NCI-H1105 (cell line): ENCODE data around the gene SV2B.
"Not testable (repeated sequence)": the region's sequence is repeated elsewhere in the genome, so short reads cannot be mapped to it uniquely, and the experiment has no call there.

ENCODE experiments used
- DNase-seq: peaks from one replicate; lab custom pipeline; 2025; lab: John Stamatoyannopoulos, UW

The SV2B gene, protein sequence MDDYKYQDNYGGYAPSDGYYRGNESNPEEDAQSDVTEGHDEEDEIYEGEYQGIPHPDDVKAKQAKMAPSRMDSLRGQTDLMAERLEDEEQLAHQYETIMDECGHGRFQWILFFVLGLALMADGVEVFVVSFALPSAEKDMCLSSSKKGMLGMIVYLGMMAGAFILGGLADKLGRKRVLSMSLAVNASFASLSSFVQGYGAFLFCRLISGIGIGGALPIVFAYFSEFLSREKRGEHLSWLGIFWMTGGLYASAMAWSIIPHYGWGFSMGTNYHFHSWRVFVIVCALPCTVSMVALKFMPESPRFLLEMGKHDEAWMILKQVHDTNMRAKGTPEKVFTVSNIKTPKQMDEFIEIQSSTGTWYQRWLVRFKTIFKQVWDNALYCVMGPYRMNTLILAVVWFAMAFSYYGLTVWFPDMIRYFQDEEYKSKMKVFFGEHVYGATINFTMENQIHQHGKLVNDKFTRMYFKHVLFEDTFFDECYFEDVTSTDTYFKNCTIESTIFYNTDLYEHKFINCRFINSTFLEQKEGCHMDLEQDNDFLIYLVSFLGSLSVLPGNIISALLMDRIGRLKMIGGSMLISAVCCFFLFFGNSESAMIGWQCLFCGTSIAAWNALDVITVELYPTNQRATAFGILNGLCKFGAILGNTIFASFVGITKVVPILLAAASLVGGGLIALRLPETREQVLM

DNA sequence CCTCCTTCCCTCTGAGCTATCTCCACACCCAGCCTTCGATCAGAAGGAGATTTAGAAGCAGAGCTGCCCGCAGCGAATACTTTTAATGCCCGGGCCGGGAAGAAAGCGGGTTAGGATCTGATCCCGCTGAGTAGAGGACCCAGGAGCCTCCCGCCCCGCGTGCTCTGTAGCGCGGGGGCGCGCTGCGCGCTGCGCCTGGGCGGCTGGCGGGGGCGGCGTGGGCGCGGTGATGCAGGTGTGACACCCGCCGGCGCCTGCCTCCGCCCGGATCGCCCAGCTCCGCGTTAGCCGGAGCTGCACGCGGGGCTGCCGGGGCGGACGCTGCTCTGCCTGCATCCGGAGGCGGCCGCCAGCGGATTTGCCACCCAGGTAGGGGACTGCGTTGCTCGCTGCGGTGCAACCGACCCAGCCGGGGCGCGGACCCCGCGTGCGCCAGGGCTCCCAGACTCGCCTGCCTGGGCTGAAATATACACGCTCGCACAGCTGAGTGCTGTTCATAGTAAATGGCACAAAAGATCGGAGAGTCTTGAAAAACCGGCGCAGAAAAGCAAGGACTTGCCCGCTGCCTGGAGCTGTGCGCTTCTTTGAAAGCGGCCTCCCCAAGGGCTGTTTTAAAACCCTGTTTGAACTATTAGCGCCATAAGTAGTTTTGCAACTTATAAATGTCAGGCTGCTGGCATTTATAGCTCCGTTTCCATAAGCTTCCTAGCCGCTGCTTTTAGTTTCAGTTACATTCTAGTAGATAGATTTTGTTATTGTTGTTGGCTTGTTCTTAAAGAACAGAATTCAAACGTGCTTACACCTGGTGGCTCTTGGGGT, at the start of gene SV2B:
Gene SV2B (plus strand): TSS at position 263 of the 819 bp plus-strand sequence. CDS start 126,007 bp downstream, outside the sequence.
- peak; percentile 27 for DNase-seq

DNA sequence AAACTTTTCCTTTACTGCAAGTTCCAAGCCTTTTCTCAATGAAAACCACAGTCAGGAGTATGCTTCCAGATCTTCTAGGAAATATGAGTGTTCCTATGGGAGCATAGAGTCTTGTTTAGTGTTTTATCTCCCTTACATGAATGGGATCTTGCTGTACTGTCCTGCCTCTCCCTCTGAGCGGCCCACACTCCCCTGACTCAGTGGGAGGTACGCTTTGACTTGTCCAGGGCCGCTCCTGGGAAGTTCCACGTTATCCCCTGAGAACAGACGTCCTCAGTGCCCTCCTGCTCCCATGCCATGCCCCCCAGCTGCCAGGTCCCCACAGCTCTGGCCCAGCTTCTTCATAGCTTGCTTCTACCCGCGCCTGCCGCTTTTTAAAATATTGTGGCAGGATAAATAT, 48.8 kb upstream of the SV2B start:
- DNase-seq: no peak

DNA sequence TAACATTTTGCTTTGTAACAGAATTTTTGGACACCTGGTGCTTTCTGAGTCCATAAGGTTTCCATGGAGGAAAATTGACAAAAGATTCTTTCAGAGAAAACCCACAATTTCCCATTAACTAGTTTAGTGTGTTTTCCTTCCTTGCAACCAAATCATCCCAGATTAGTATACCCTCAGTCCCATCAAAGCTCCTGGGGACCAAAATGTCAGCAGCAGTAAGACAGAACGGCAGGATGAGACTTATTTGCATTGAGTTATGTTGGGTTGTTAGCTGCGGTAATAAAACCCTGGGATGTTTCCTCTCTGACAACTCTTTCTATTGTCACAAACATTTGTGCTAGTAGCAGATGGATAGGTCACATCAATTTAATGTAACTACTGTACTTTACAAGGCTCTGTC, 45.2 kb upstream of the SV2B start:
- no peak for DNase-seq

GRCh38 chr15:91055548-91056331, 44.3 kb upstream of the SV2B start:
- peak; percentile 51 for DNase-seq

DNA sequence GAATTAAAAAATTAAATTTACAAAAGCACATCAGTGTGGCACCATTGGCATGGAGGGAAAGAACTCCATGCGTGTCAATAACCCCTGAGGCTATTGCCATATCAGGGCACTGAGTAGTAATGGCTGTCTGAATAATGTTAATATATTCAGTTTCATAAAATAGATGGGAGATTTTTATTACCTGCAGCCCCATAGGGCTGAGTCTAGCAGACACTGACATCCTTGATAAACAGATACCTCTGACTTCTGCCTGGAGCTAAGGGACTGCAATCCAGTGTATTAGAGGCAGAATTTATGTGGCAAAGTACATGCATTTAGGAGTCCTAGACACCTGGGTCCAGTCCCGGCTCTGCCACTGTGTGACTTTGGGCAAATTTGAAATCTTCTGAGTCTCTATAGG, 38.8 kb upstream of the SV2B start:
- no peak for DNase-seq

- DNase-seq: no peak
Measured at GRCh38 chr15:91061997-91062396, 38.1 kb upstream of the SV2B start.

- no peak for DNase-seq
Measured at GRCh38 chr15:91065505-91065904, 34.6 kb upstream of the SV2B start.

GRCh38 chr15:91067036-91067435, 33.0 kb upstream of the SV2B start:
- no peak for DNase-seq

- DNase-seq: no peak
Measured at GRCh38 chr15:91068436-91068835, 31.6 kb upstream of the SV2B start.

DNA sequence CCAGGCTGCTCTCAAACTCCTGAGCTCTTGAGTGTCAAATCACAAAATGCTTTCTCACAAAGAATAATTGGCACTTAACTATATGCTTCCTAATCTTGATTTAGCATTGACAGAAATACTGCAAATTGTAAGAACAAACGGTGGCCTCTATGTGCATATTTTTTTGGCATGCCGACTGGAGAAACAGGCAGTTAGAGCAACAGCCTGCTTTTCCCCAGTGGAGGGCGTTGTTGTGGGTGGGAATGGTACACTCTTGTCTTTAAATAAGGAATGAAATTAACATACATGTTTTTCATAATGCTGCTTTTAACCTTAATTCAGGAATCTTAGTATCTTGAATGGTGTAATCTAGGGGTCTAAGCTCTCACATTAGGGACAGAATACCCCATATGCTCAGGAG, 31.1 kb upstream of the SV2B start:
- no peak for DNase-seq

- DNase-seq: no peak
Measured at GRCh38 chr15:91070872-91071271, 29.2 kb upstream of the SV2B start.

DNA sequence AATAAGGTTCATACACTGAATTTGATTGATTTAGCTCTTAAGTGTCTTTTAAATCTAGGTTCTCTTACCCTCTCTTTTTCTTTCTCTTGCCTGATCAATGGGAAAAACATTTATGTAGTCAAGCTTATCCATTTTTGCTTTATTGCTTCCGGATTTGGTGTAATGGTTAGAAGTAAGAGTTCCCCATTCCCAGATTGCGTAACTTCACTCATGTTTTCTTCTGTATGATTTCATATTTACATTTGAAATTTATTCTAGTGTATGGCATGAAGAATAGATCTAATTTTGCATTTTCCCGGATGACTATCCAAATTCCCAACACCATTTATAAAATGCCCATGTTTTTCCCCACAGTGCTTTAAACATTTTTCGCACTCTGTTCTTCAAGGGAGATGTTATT, 27.9 kb upstream of the SV2B start:
- no peak for DNase-seq

DNA sequence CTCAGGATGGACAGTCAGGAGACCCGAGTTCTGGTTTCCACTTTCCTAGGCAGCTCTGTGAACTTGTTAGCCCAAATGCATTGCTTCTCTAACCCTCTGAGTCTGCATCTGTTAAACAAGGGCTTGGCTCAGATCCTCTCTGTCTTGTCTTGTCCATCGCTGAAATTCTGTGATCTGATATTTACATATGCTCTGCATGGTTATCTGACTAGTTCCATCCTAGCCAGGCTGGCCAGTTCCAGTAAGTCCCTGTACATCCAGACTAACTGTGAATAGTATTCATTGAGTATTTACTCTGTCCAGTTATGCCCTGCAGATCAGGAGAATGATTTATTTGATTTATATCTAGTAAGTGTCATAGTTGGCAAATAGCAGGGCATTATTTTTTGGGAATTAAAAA, 27.0 kb upstream of the SV2B start:
- no peak for DNase-seq

DNA sequence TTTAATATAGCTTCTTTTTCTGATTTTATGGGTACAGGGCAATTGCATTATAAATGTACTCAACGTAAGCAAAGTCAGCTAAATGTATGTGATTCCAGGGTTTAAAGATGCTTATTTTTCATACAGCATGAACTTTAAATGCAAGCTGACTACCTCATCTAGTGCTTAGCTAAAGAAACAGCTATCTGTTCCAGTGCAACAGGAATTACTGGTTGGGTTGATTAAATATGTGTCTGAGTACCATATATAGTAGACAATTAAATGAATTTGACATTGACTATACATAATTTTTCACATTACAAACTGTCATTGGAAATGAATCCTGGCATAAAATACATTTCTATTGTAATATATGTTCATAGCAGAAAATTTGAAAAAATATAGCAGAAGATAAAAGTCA, 26.3 kb upstream of the SV2B start:
- DNase-seq: no peak

- no peak for DNase-seq
Measured at GRCh38 chr15:91075739-91076138, 24.3 kb upstream of the SV2B start.

DNA sequence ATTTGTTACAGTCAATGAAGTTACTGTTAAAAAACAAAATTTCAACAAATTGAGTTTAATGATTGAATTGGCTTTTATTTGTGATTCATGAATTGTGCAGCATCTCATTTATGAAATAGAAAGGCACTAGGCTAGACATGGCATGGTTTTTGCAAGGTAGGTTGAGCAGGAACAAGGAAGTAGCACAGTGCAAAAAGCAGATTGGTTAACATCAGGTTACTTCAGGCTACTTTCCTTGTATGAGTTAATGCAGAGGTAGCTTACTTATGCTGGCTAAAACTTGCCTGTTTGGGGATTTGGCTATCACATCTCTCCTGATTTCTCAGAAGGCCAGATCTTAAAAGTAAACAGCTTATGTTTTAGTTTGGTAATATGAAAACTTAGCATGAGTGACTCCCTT, 23.0 kb upstream of the SV2B start:
- no peak for DNase-seq

DNA sequence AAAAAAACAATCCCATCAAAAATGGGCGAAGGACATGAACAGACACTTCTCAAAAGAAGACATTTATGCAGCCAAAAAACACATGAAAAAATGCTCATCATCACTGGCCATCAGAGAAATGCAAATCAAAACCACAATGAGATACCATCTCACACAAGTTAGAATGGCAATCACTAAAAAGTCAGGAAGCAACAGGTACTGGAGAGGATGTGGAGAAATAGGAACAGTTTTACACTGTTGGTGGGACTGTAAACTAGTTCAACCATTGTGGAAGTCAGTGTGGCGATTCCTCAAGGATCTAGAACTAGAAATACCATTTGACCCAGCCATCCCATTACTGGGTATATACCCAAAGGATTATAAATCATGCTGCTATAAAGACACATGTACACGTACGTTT, 6.2 kb upstream of the SV2B start:
- DNase-seq: not testable (repeated sequence)

DNA sequence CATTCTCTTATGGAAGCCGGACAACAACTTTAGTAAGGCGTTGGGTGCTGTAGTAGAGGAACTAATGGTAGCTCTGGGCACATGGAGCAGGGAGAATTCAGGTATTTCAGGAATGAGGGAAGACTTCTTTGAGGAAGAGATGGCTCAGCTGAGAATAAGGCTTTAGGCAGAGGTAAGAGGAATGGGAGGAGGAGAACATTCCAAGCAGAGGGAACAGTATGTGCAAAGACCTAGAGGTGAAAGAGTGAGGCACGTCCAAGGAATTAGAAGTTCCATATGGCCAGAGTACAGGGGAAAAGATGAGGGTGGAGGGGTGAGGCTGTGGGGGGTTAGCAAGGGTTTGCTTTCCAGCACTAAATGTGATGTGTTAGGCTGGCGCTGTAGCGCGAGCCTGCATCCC, 1.6 kb upstream of the SV2B start:
- no peak for DNase-seq

DNA sequence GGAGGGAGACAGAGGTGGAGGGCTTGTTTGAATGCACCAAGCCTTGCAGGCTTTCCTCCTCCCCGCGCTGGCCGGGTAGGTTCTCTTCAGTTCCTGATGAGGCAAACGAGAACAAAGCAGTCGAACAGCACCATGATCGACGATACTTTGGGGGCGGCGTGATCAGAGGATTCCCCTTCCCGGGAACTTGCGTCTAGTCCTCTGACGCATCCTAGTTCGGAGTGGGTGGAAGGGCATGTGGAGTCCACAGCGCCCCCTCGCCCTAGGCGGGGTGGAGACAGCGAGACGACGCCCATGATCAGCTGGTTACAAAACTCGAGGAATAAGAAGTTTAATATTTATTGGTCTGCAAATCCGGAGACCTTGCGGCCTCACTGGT, 452 bp upstream of the SV2B start:
- DNase-seq: no peak

DNA sequence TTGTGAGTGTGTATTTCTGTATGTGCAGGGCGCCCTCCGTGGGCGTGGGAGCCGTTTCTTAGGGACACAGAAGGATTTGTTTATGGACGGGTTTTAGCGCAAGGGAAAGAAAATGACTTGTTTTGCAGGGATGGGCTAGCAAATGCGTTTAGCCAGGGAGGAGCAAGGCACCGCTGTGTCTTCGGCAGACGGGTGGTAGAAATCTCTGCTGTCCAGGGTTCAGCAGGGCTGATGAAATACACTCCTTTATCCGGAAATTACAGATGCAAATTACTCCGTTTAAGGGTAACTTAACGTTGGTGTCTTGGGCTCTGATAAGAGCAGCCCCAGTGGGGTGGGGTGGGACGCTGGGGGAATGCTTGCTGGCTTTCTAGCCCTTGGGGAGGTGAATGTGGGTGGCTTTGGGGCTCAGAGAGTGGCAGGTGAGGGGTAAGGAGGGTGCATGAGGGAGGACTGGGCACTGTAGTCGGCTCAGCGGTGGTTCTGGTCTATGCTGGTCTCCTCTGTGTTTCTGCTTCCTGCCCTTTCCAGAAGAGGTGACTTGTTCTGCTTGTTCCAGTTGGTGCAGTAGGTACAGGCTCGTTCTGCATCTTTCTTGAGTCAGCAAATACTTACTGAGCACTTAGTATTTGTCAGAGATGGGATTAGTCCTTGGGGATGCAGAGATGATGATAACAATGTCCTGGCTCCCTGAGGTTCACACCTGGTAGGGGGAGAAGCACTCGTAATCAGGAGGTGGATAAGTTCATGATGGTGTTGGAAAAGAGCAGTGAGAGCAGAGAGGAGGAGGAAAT, 954 bp downstream of the SV2B start:
- no peak for DNase-seq

DNA sequence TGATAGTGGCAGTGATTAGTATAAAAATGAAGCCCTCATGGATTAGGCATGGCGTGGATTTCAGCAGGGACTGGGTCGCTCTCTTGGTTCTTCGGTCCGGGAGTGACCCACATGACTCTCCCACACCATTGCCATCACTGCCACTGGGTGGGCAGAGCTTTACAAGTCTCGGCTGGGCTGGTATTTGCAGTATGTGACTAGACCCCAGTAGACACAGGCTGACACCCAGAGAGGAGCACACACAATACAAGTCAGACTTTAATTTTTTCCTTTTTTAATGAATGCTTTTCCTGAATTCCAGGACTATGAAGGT, 1.5 kb downstream of the SV2B start:
- DNase-seq: no peak
